Omental fat pad (tissue), 4 donors: ENCODE results near the gene PRKCB. TPM values are rescaled to one million over a fixed set of nuclear protein-coding genes. Genes with fewer than 3 reads are reported as not detected.

Experiments
- ATAC-seq: fragments of 150-250 bp; one replicate; pipeline ENCODE4 v1.9.1; 2016; ENCODE audit warnings: mild to moderate bottlenecking, moderate library complexity; ENCODE audit not compliant: low FRiP score
- DNase-seq: peaks from one replicate; pipeline ENCODE4 v3.0.0-alpha.2; 2019; ENCODE audit warnings: low spot score
- total RNA-seq, 4 donors: library from RNA; depleted of rRNA; stranded (reverse); fragments of >200 nt; gene quantifications; one replicate each; pipeline ENCODE4 v1.1.0, GENCODE V29; 2016
- TF ChIP-seq, protein P1 (sequence below), 3 donors: fragments of 450-650 bp; IDR thresholded peaks; one replicate each; pipeline ENCODE4 v1.5.1; 2016 to 2017; ENCODE audit warnings: antibody characterized with exemption in 3 of 3, mild to moderate bottlenecking in 3 of 3, moderate library complexity in 2 of 3

Gene PRKCB
- total RNA-seq, 4 donors from 2014 or later = 5.3 to 18.6 (median 11.1) TPM

DNA sequence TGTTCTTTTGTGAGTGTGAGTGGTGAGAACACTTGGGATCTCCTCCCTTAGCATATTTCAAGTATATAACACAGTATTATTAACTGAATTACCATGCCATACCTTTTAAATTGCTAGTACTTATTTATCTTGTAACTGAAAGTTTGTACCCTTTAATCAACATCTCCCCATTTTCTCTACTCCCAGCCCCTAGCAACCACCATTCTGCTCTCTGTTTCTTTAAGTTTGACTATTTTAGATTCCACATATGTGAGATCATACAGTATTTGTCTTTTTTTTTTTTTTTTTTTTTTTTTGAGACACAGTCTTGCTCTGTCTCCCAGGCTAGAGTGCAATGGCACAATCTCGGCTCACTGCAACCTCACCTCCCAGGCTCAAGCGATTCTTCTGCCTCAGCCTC, 302.8 kb downstream of the PRKCB start:
- TF ChIP-seq, protein P1, sequence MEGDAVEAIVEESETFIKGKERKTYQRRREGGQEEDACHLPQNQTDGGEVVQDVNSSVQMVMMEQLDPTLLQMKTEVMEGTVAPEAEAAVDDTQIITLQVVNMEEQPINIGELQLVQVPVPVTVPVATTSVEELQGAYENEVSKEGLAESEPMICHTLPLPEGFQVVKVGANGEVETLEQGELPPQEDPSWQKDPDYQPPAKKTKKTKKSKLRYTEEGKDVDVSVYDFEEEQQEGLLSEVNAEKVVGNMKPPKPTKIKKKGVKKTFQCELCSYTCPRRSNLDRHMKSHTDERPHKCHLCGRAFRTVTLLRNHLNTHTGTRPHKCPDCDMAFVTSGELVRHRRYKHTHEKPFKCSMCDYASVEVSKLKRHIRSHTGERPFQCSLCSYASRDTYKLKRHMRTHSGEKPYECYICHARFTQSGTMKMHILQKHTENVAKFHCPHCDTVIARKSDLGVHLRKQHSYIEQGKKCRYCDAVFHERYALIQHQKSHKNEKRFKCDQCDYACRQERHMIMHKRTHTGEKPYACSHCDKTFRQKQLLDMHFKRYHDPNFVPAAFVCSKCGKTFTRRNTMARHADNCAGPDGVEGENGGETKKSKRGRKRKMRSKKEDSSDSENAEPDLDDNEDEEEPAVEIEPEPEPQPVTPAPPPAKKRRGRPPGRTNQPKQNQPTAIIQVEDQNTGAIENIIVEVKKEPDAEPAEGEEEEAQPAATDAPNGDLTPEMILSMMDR (IDR thresholded peaks at IDR 0.05) = no peak
- no peak for ATAC-seq
- DNase-seq = no peak

- DNase-seq = no peak
These were observed 303.5 kb downstream of the PRKCB start for GRCh38 chr16:24139282-24139681.

GRCh38 chr16:24140730-24141129, 304.9 kb downstream of the PRKCB start:
- no peak for ATAC-seq
- TF ChIP-seq, protein P1 (IDR thresholded peaks at IDR 0.05) = no peak
- no peak for DNase-seq

More at GRCh38 chr16:24139282-24139681, 303.5 kb downstream of the PRKCB start:
- no peak for ATAC-seq
- TF ChIP-seq, protein P1 (IDR thresholded peaks at IDR 0.05) = no peak

DNA sequence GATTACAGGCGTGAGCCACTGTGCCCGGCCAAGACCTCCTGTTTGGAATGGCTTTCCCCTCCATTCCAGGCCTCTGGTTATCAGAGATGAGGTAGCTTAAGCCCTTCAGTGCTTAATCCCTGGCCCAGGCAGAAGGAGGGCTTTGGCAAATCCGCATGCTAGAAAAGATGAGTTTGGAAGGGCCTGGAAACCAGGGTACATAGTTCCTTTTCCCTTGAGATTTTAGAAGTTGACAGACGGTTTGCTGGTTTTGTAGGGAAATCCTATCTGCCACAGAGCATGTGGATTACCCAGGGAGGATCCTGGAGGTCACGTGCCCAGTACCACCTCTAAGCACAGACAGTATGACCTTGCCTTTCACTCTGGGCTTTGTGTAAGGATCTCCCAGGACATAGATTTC, 305.7 kb downstream of the PRKCB start:
- no peak for ATAC-seq
- TF ChIP-seq, protein P1 (IDR thresholded peaks at IDR 0.05) = no peak

DNA sequence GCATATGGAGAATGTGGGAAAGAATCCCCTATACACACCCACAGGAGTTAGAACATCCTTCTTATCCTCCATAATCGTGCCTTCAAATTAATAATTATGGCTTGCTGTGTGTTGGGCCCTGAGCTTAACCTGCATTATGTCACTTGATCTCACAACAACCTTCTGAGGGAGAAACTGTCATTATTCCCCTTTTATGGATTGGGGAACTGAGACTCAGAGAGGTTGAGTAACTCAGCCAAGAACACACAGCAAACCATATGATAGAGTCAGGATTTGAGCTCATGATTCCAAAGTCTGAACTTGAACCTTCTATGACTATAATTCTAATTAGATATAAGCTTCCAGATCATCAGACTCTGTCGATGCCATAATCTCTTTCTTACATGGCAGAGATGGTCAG, 306.1 kb downstream of the PRKCB start:
- ATAC-seq = no peak
- no peak for DNase-seq

More for the DNA sequence above, 305.7 kb downstream of the PRKCB start:
- no peak for DNase-seq

DNA sequence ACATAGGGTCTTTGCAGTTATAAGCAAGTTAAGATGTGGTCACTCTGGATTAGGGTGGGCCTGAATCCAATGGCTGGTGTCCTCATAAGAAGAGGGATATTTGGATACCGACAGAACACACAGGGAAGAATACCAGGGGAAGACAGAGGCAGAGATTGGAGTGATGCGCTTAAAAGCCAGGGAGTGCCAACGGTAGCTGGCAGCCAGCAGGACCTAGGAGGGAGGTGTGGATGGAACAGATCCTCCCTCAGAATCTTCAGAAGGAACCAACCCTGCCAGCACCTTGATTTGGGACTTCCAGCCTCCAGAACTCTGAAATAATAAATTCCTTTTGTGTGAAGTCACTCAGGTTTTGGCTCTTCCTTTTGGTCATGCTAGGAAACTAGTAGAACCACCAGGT, 310.1 kb downstream of the PRKCB start:
- TF ChIP-seq, protein P1 (IDR thresholded peaks at IDR 0.05) = no peak
- DNase-seq (no peak), ATAC-seq (no peak)

More for the DNA sequence above, 306.1 kb downstream of the PRKCB start:
- TF ChIP-seq, protein P1 (IDR thresholded peaks at IDR 0.05) = no peak

DNA sequence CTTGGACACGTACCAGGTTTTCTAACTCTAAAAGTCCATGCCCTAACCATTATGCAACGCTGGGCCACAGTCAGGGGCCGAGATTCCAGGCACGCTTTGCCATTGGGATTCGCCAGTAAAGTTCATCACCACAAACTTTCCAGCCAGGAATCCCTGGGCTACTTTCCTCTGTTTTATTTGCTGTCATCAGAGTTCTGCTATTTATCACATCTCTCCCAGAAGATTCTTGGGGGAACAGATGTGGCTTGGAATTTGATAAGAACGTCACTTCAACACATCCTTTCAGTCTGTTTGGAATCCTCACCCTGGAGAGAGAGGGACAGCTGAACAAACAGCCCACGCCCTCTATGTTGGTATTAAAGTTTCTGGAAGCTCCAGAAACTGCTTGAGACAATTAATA, 310.7 kb downstream of the PRKCB start:
- TF ChIP-seq, protein P1 (IDR thresholded peaks at IDR 0.05) = no peak
- ATAC-seq (no peak), DNase-seq (no peak)
